Measurements from ENCODE around the gene HHATL. TPM values are rescaled to one million over a fixed set of nuclear protein-coding genes. Genes with fewer than 3 reads are reported as not detected.

HHATL gene
- total RNA-seq, 1 donor from 2014 or later: 1.0 TPM

GRCh38 chr3:42664438-42664803 lies 38.2 kb downstream of the HHATL start:
- no peaks in the 10 kb centered on the region for H3K4me1 ChIP-seq
- peak in 1 of 2 donors; percentile 3 for ATAC-seq
- no peak overlapping the region for H3K27ac ChIP-seq
- intact Hi-C loops (cut with DNase I): no loop called here
- no peak for DNase-seq
- no peak for TF ChIP-seq CTCF (IDR thresholded peaks at IDR 0.05)
- H3K9me3 ChIP-seq: no peaks in the 10 kb centered on the region
- no peaks in the 10 kb centered on the region for H3K27me3 ChIP-seq (ENCODE audit: low read depth)
- H3K36me3 ChIP-seq: peaks cover 6% of the 10 kb centered on the region
- no peak overlapping the region for H3K4me3 ChIP-seq

GRCh38 chr3:42663581-42664437 lies 38.8 kb downstream of the HHATL start:
- no peak for DNase-seq
- H3K9me3 ChIP-seq: no peaks in the 10 kb centered on the region

DNA sequence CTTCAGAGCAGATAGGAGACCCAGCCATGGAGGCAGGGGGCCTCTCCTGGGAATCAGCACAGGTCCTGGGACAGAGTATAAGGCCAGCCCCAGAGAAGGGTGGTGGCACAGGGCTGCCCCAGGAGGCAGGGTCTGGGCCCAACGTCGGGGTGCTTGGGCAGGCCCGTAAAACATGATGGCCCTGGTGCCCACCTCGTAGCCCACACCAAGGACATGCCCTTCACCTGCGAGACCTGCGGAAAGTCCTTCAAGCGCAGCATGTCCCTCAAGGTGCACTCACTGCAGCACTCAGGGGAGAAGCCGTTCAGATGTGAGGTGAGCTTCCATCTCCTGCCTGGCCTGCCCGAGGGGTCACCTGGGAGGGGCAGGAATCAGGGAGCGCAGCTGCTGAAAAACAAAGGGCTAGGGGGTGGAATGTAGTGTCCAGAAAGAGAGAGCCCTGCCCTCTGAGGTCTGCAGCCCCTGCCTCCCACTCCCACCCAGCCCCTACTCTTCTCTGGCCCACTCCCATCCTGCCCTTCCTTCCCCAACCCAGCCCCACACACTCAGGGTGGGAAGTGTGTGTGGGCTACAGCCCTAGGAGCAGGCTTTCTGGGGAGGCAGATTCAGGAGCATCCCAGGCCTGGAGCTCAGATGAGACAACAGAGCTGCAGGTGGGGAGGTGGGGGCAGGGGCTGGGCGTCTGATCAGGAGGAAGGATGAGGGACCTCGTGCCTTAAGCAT lies 39.6 kb downstream of the HHATL start:
- no peak for TF ChIP-seq CTCF (IDR thresholded peaks at IDR 0.05)
- ATAC-seq (no peak), DNase-seq (no peak)
- peaks cover 16% of the 10 kb centered on the region for H3K36me3 ChIP-seq
- no peaks in the 10 kb centered on the region for H3K27me3 ChIP-seq (ENCODE audit: low read depth)
- H3K9me3 ChIP-seq: no peaks in the 10 kb centered on the region
- no peak overlapping the region for H3K4me3 ChIP-seq
- H3K4me1 ChIP-seq: no peaks in the 10 kb centered on the region
- intact Hi-C loops (cut with DNase I): no loop called here
- H3K27ac ChIP-seq: no peak overlapping the region

More at GRCh38 chr3:42663581-42664437, 38.8 kb downstream of the HHATL start:
- no peaks in the 10 kb centered on the region for H3K4me1 ChIP-seq
- H3K27ac ChIP-seq: no peak overlapping the region
- no peak for TF ChIP-seq CTCF (IDR thresholded peaks at IDR 0.05)
- H3K4me3 ChIP-seq: no peak overlapping the region
- intact Hi-C loops (cut with DNase I): no loop called here
- H3K27me3 ChIP-seq (ENCODE audit: low read depth): no peaks in the 10 kb centered on the region
- peak in 1 of 2 donors; percentile 4 for ATAC-seq
- peaks cover 8% of the 10 kb centered on the region for H3K36me3 ChIP-seq

DNA sequence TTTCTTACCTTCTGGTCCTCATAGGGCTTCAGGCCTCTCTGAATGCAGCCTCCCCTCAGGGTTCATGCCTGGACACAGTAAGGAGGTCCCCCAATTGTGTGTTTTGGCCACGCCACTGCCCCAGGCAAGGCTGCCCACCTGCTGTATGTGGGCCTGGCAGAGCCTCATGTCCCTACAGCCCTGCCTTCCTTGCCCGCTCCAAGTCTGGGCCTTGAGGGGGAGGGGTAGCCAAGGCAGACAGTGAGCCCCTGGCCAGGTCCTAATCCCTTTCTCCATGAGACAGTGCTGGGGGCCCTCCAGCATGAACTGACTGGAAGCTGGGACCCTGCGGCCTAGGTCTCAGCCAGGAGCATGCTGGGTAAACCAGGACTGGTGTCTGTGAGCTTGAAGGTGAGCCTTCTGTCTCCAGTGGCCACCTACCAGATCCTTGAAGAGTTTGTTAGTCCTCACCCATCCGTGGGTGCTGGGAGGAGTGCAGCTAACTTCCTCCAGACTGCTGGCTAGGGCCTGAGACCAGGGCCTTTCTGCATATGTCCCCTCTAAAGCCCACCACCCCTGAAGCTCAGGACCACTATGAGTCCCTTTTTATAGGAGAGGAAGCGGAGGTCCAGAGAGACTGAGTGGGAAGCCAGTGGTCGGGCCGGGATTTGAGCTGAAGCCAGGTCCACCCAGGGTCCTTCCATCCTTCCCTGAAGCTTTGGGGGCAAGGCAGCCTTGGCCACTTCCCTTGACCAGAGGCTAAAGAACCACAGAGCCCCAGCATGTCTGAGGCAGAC lies 40.4 kb downstream of the HHATL start:
- Histone ChIP-seq H3K4me1 (no peaks in the 10 kb centered on the region), H3K27ac (no peak overlapping the region), H3K4me3 (no peak overlapping the region), H3K36me3 (peaks cover 17% of the 10 kb centered on the region), H3K9me3 (no peaks in the 10 kb centered on the region), H3K27me3 (ENCODE audit: low read depth) (no peaks in the 10 kb centered on the region)
- no peak for TF ChIP-seq CTCF (IDR thresholded peaks at IDR 0.05)
- DNase-seq (no peak), ATAC-seq (no peak)
- intact Hi-C loops (cut with DNase I): no loop called here

- TF ChIP-seq CTCF (IDR thresholded peaks at IDR 0.05): no peak
- intact Hi-C loops (cut with DNase I): no loop called here
- H3K36me3 ChIP-seq: peaks cover 17% of the 10 kb centered on the region
- H3K27me3 ChIP-seq (ENCODE audit: low read depth): no peaks in the 10 kb centered on the region
- no peak overlapping the region for H3K27ac ChIP-seq
- no peak overlapping the region for H3K4me3 ChIP-seq
- ATAC-seq (no peak), DNase-seq (no peak)
- no peaks in the 10 kb centered on the region for H3K4me1 ChIP-seq
- no peaks in the 10 kb centered on the region for H3K9me3 ChIP-seq
These were observed 41.0 kb downstream of the HHATL start for GRCh38 chr3:42661593-42662022.

All from lower lobe of right lung (tissue), 2 donors.